ENCODE measurements around the gene UBE2I. TPM values are rescaled to one million over a fixed set of nuclear protein-coding genes. Genes with fewer than 3 reads are reported as not detected.

UBE2I gene
- total RNA-seq, 2 donors from 2014 or later, result 58.2 to 110 TPM

- WGBS, result 85% methylated on average over 9 of the region's 9 CpGs
- intact Hi-C loops (cut with DNase I), result no loop called here
- DNase-seq (ENCODE audit: low spot score), result no peak
- TF ChIP-seq POLR2AphosphoS5 (IDR thresholded peaks at IDR 0.05) (no peak), POLR2A (IDR thresholded peaks at IDR 0.05) (no peak)
- TF ChIP-seq, protein P1, sequence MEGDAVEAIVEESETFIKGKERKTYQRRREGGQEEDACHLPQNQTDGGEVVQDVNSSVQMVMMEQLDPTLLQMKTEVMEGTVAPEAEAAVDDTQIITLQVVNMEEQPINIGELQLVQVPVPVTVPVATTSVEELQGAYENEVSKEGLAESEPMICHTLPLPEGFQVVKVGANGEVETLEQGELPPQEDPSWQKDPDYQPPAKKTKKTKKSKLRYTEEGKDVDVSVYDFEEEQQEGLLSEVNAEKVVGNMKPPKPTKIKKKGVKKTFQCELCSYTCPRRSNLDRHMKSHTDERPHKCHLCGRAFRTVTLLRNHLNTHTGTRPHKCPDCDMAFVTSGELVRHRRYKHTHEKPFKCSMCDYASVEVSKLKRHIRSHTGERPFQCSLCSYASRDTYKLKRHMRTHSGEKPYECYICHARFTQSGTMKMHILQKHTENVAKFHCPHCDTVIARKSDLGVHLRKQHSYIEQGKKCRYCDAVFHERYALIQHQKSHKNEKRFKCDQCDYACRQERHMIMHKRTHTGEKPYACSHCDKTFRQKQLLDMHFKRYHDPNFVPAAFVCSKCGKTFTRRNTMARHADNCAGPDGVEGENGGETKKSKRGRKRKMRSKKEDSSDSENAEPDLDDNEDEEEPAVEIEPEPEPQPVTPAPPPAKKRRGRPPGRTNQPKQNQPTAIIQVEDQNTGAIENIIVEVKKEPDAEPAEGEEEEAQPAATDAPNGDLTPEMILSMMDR (IDR thresholded peaks at IDR 0.05), result no peak
- no peaks in the 10 kb centered on the region for H3K4me1 ChIP-seq (replicated peaks)
- no peak overlapping the region for H3K4me3 ChIP-seq
- H3K27ac ChIP-seq, result no peak overlapping the region
- peaks cover 21% of the 10 kb centered on the region for H3K27me3 ChIP-seq (replicated peaks; ENCODE audit: insufficient read depth)
- no peaks in the 10 kb centered on the region for H3K9me3 ChIP-seq
- H3K36me3 ChIP-seq, result no peaks in the 10 kb centered on the region
Measured at GRCh38 chr16:1262846-1263221, 46.6 kb upstream of the UBE2I start.

GRCh38 chr16:1263591-1264344 lies 45.7 kb upstream of the UBE2I start:
- Histone ChIP-seq H3K36me3 (no peaks in the 10 kb centered on the region), H3K9me3 (no peaks in the 10 kb centered on the region), H3K27me3 (replicated peaks; ENCODE audit: insufficient read depth) (peaks cover 21% of the 10 kb centered on the region), H3K4me1 (replicated peaks) (no peaks in the 10 kb centered on the region), H3K27ac (no peak overlapping the region), H3K4me3 (no peak overlapping the region)
- 54% methylated on average over 14 of the region's 15 CpGs for WGBS
- no peak for DNase-seq (ENCODE audit: low spot score)
- TF ChIP-seq, protein P1 (IDR thresholded peaks at IDR 0.05), result no peak
- TF ChIP-seq POLR2A (IDR thresholded peaks at IDR 0.05) (no peak), POLR2AphosphoS5 (IDR thresholded peaks at IDR 0.05) (no peak)
- intact Hi-C loops (cut with DNase I), result no loop called here

DNA sequence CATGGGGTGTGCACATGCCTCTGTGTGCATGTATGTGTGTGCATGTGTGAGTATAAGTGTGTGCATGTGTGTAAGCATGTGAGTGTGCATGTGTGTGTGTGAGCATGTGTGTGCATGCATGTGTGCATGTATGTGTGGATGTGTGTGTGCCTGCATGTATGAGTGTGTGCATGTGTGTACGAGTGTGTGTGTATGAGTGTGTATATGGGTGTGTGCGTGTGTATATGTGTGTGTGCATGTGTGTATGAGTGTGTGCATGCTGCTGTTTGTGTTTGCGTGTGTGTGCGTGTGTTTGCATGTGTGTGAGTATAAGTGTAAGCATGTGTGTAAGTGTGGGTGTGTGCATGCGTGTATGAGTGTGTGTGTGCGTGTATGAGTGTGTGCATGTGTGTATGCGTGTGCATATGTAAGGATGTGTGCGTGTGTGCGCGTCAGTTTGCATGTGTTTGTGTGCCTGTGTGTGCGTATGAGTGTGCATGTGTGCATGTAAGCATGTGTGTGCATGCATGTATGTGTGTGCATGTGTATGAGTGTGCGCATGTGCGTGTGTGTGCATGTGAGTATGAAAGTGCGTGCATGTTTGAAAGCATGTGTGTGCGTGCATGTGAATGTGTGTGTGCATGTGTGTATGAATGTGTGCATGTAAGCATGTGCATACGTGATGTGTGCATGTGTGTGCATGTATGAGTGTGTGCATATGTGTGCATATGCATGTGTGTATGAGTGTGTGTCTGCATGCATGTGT lies 44.9 kb upstream of the UBE2I start:
- Histone ChIP-seq H3K9me3 (no peaks in the 10 kb centered on the region), H3K4me1 (replicated peaks) (no peaks in the 10 kb centered on the region), H3K36me3 (no peaks in the 10 kb centered on the region), H3K27me3 (replicated peaks; ENCODE audit: insufficient read depth) (peaks cover 21% of the 10 kb centered on the region), H3K27ac (no peak overlapping the region), H3K4me3 (no peak overlapping the region)
- no peak for DNase-seq (ENCODE audit: low spot score)
- TF ChIP-seq POLR2A (IDR thresholded peaks at IDR 0.05) (no peak), POLR2AphosphoS5 (IDR thresholded peaks at IDR 0.05) (no peak)
- TF ChIP-seq, protein P1 (IDR thresholded peaks at IDR 0.05), result no peak
- 90% methylated on average over 16 of the region's 16 CpGs for WGBS
- intact Hi-C loops (cut with DNase I), result no loop called here

DNA sequence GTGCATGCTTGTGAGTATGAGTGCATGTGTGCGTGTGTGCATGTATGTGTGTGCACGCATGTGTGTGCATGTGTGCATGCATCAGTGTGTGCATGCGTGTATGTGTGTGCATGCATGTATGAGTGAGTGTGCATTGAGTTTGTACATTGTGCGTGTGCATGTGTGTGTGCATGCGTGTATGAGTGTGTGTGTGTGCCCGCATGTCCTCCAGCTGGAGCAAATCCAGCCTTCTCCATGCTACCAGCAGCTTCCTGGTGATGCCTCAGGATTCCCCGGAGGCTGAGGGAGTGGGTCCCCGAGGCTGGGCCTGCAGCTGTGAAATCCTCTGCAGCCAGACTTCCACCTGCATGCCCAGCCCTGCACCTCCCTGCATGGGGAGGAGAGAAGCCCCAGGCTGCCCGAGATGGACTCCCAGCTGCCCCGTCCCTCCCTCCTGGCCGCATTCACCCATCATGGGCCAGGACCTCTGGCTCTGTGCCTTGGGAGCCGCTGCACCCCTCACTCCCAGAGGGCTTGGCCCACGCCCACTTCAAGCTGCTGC lies 44.3 kb upstream of the UBE2I start:
- Histone ChIP-seq H3K4me1 (replicated peaks) (no peaks in the 10 kb centered on the region), H3K27me3 (replicated peaks; ENCODE audit: insufficient read depth) (peaks cover 15% of the 10 kb centered on the region), H3K27ac (no peak overlapping the region), H3K9me3 (no peaks in the 10 kb centered on the region), H3K36me3 (no peaks in the 10 kb centered on the region), H3K4me3 (no peak overlapping the region)
- no peak for TF ChIP-seq POLR2A (IDR thresholded peaks at IDR 0.05)
- TF ChIP-seq, protein P1 (IDR thresholded peaks at IDR 0.05), result no peak
- TF ChIP-seq POLR2AphosphoS5 (IDR thresholded peaks at IDR 0.05), result no peak
- 75% methylated on average over 13 of the region's 13 CpGs for WGBS
- intact Hi-C loops (cut with DNase I), result no loop called here
- no peak for DNase-seq (ENCODE audit: low spot score)

Data from prostate gland (tissue), 2 donors.